GM21619 (cell line): ENCODE measurements around the gene RECQL5.

Source experiments
- ATAC-seq: cut with Tn5 transposase; IDR thresholded peaks from one replicate; pipeline ENCODE4 v1.9.1; 2021; ENCODE audit not compliant: unreplicated experiment

The RECQL5 gene

DNA sequence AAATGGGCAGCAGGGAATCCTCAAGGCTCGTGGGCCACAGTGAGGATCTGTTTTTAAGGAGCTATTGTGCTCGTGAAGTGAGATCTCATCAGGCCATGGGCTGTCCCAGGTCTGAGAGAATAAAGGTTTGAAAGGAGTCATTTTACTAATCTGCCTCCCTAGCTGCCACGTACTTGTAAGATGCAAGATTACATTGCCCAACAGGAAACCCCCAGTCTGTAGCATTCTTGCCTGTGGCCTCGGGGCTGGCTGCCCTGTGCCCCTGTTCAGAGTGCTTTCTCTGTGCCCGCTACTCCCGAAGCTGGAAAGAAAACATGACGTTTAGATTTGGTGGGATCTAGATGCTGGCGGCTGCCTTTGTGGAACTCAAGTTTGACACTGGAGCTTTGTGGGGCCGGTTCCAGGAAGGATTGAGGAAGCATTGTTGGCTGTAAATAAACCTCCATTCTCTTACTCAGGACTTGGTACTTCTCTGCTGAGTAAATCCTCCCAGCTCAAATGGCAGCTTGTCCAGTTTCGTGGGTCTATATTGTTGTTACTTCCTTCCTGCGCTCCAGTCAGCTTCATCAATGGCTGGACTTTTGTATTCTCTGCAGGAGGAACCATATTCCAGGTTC, 21.4 kb upstream of the RECQL5 start:
- ATAC-seq: no peak

DNA sequence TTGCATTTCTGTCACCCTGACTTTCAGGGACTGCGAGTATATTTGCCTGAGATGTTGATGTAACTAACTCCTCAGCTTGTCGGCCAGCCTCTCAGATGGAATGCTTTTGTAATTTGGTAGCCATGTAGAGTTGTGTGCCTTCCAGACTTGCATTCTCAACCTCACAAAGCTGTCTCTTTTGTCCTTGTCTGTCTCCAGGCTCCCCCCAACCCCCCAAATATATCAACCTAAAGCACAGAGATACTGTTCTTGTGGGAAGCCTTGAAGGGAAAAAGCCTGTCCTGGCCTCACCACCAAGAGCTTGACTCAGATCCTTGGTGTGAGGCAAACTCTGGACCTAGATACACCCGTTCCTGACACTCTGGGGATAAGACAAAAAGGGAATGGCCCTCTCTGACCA, 18.5 kb upstream of the RECQL5 start:
- no peak for ATAC-seq

DNA sequence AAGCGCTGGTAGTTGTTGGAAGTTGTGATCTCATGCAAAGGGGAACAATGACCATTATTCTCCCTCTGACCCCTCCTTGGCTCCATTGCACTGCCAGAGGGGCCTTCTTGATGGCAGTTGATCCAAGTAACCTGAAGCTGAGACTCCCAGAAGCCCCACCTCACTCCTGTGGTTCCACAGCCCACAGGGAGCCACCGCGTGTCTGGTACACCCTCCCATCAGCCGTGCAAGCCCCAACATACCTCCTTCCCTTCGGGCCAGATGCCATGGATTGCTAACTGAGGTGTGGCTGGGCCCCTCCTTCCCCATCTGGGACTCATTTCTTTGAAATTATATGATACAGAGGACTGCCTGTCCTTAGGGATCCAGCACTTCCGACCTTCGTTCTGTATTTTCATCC, 18.0 kb upstream of the RECQL5 start:
- no peak for ATAC-seq

DNA sequence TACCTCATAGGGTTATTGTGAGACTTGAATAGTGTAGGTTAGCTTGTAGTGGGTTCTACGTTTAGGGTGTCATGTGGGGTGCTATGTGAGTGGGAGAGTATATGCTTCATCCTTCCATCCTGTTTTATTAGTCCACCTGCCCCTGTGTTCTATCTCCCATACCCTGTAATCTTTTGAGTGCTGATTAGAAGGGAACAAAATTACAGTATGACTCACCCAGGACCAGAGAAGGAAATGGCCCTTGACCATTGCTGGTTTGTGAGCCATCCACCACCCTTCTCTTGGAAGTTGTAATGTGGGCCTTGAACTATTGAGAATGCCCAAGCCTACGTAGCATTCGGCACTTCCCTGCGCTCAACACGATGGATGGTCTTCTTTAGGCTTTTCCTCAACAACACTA, 17.3 kb upstream of the RECQL5 start:
- no peak for ATAC-seq

DNA sequence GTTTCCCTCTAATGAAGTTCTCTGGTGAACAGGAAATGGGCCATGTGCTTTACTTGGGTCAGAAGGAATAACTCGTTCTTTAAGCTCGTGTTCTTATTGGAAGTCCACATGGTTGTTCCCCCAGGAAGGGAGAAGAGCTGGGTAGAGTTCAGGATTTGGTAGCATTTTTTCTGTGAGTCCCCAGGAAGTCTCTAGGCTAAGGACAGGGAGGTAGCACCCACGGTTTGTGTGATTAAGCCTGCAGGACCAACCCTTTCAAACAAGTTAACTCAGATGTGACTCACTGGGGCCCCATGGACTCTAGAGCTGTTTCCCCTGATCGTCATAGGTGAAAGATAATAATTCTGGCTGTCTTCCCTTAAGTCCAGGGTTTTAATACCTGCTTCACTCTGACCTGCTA, 16.6 kb upstream of the RECQL5 start:
- ATAC-seq: no peak

DNA sequence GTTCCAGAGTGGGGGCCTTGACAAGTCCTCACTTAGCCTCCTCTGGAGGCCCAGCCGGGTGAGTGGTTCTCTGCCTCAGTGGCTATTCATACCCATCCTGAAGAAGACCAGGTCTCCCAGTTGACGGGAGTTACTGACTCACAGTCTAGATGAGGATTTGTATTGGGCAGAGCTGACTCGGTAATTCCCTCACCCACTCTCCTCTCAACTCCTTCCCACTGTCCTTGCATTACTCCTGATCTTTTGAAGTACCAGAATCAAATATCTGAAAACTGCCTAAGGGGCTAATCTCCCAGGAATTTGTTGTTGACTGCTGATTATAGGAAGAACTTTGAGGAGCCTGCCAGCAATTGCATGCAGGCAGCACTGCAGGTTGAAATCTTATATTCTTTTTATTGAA, 14.3 kb upstream of the RECQL5 start:
- ATAC-seq: no peak

DNA sequence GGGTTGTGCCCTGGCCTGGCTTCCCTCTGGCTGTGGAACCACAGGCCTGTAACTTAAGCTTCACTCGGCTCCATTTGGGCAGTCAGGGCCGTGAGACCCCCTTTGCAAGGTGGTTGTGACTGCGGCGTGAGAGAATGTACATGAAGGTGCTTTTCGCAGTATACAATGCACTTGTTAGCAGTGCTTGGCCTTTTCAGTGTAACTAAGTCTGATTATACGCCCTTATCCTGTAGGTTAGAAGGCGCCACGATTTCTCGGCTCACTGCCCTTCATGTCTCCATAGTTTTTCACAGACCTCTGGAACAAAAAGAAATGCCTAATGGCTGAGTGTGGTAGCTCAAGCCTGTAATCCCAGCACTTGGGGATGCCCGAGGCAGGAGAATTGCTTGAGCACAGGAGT, 13.5 kb upstream of the RECQL5 start:
- ATAC-seq: no peak

DNA sequence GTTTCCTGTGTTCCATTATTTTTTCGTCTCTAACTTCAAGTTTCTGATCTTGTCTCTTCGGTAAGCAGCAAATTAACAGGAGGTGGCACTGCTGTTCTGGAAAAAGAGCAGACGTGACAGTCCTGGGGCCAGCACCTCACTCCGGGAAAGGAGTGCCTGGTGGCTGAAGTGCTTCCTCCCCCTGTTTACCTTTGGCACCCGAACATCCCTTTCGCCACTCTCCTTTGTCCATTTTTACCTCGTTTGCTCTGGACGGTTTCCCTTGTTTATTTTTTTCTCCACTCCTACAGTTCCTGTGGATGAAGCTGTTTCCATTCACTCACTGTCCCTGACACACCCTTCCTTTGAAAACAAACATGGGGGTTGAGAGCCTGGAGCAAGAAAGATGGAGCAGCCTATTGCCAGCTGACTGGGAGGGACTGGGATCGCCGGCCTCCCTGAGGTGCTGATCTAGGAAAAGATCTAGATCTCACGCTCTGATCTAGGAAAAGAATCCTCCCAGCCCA, 12.8 kb upstream of the RECQL5 start:
- ATAC-seq: no peak

DNA sequence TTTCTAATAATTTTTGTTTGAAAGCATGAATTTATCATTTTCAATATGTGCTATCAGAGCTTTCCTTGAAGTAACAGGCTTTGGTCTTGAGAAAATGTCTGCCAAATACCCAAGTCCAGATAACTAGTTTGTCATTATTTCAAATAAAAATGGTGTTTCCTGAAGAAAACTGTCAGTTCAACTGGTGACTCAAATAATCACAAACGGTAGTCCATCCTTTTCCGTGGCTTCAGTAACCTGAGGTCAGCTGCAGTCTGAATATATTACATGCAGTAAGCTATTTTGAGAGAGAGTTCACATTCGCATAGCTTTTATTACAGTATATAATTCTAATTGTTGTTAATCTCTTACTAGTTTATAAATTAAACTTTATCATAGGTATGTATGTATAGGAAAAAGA, 9.5 kb upstream of the RECQL5 start:
- no peak for ATAC-seq

DNA sequence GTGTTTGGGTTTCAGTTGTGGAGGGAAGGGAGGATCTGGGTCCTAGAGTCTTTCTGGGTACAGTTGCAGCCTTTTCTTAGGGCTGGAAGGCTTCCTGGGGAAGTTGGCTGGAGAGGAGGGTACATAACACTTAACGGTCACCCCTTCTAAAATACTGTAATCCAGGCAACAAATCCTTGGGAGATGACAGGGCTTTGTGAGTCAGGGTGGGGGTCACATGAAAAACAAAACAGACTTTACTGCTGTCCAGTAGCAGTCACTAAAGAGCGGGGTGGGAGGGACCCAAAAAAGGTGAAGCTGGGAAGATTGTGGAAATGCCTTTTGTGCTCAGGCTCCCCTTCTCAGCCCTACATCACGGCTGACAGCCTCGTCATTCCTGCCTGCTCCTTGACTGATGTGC, 6.5 kb upstream of the RECQL5 start:
- no peak for ATAC-seq

DNA sequence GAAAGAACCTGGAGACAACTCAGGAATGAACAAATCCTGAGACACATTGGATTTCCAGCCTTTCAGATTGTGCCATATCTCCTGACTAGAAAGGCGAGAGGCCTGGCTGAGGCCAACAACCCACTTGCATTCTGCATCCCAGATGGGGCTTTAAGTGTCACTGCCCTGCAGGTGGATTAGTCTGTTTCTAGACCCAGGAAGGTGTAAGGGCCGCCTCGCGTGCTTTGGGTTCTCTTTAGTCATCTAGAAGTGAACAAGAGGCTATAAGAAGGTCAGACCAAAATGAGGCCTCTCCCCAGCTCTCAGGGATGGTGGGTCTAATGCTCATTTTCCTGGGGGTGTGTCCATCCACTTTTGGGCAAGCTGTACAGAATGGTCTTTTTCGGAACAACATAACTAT, 5.1 kb upstream of the RECQL5 start:
- ATAC-seq: no peak

DNA sequence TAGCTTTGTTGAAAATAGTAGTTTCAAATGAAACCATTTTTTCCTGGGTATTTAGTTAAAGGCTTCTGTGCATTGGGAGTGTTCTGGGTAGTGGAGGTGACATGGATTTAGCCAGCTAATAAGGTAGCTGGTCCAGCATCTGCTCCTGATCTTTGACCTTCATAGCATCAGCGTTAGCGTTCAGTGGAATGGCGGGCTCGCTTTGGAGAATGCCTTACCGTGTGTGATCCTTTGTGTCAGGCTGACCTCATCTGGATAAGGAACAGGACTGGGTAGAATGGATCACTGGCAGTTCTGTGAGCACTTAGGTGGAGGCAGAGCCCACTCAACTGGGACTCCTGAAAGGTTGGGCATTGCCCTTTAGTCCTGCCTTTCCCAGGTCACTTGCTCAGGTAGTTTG, 3.9 kb upstream of the RECQL5 start:
- ATAC-seq: no peak

DNA sequence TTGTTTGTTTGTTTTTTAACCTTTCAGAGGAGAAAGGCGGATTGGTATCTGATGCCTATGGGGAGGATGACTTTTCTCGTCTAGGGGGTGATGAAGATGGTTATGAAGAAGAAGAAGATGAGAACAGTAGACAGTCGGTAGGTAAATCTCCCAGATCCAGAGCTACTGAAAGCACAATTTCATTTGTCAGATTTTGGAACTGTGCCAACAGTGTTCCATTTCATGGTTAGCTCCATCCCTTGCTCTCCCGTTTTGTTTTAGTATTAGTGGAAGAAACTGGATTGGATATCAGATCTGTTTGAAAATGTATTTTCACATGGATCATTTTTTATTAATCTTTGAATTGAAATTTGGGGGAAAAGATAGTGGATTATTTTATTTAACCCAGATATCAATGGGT, 1.5 kb upstream of the RECQL5 start:
- ATAC-seq: no peak

DNA sequence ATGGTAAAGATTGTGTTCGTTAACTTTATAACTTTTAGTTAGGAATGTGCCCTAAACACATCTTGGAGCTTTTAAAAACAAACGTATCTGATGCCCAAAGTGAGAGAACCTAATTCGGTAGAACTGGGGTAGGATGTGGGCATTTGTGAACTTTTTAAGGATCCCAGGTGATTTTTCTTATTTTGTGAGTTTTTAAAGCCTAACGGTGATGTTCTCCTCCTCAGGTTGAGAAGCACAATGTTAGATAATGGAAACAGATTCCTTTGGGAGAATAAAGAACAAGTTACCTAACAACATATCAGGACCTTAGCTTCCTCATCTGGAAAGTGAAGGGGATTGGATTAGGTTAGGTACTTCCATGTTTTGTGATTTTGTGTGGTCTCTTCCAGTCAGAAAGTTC, 871 bp upstream of the RECQL5 start:
- ATAC-seq: no peak

DNA sequence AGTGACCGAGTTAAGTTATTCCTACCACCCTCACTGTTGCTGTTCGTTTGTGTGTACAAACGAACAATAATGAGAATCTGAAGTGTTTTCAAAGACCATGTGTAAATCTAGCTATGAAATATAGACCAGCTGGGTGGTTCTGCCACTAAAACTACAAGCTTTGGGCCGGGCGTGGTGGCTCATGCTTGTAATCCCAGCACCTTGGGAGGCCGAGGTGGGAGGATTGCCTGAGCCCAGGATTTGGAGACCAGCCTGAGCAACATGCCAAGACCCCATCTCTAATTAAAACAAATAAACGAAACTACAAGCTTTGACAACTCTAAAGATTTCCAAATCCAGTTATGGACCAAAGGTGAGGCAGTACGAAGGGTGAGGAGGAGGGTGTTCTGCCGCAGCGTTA, 973 bp downstream of the RECQL5 start:
- ATAC-seq: no peak

DNA sequence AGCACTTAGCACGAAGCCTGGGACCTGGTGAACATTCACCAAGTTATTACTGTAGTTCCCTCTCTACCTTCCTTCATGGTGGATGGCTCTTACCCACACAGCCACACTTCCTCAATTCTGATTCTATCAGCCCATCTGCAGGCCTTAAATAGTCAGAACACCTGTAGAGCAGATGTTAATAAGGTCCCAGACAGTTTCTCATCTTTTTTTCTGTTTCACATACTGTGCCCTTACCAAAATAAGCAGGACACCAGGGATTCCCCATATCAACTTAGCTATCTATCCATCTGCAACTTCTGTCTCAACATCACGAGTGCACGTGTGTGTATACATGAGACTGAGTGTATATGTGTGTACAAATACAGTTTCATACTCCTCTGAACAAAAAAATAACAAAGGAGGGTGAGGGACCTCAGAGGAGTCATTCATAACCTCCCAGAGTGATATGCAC, 2.8 kb downstream of the RECQL5 start:
- peak; percentile 56 for ATAC-seq

DNA sequence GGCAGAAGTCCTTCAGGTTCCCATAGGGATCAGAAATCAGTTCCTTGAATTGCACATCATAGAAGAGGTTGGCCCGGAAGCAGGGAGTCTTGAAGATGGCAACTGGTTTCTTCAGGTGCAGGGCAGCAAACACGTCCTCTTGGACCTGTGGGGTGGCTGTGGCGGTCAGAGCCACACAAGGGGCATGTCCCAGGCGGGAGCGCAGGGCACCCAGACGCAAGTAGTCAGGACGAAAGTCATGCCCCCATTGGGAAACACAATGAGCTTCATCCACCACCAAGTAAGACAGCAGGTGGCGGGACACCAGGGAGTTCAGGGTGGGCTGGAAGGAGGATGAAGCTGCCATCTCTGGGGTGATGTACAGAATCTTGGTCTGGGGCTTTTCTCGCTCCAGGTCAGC, 4.4 kb downstream of the RECQL5 start:
- no peak for ATAC-seq

DNA sequence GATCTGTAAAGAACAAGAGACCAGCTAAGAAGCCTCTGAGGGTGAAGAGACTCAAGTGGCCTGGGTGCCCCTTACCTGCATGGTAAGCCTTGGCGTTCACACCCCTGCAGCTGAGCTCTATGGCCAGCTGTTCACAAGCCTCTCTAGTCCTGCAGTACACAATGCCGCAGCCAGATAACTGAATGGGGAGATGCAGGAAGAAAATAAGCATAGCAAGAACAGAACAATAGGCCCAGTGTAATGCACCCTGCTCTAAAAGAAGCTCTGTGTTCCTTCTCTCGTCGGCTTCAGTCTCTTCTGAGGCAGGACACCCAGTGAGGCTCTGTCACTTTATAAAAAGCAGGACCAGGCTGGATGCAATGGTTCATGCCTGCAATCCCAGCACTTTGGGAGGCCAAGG, 5.4 kb downstream of the RECQL5 start:
- ATAC-seq: no peak

DNA sequence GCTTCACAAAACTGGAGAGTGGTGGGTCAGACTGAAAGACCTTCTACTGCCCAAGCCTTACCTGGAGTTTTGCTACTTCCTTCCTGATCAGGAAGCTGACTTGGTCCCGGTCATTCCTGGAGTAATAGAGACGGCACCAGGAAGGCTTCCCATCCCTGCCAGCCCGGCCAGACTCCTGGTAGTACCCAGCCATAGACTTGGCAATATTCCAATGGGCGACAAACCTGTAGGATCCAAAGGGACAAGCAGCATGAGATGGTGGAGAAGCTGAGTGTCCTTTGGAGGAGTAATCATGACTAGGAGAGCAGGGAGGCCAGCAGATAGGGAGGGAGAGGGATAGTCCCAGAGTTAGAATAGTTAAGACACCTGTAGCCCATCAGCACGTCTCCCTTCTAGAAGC, 8.7 kb downstream of the RECQL5 start:
- no peak for ATAC-seq

DNA sequence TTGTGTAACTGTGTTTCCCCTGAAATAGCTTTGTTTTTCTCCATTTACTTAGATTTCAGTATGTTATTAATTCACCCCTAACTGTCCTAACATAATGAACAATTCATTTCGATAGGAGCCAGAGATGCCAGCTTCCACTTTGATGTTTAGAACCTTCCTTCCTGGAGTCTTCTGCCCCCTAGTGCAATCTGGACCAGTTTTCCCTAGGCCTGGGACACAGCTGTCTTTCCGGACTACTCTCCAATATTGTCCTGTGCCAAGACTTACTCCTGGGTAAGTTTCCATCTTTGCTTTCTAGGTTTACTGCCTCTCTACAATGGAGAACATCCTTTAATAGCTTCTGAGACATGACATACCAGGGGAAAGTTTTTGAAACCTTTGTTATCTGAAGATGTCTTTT, 12.8 kb downstream of the RECQL5 start:
- no peak for ATAC-seq

DNA sequence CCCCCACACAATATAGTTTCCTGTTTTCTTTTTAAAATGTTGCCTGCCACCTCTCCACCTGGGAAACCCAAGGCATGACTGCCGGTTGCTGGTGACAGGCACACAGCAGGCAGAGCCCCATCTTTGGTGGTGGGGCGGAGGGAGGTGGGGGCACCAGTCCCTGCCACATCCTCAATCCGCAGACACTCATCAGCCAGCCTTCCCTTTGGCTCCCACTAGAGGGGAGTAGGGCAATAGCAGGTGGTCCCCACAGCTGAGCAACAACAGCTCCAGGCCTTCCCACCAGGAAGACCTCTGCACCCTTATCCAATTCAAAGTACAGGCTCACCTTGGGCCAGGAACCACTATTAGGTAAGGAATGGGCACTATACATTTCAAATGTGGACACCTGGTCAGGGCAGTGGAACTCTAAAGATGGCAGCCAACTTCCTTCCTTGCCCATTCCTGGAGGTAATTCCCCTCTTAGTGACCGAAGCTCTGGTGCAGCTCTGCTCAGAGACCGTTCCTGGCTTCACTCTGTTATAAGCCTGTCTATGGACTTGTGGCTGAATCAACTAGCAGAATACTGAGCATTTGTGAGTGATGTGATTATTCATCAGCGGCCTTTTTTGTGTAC, 13.9 kb downstream of the RECQL5 start:
- ATAC-seq: no peak

DNA sequence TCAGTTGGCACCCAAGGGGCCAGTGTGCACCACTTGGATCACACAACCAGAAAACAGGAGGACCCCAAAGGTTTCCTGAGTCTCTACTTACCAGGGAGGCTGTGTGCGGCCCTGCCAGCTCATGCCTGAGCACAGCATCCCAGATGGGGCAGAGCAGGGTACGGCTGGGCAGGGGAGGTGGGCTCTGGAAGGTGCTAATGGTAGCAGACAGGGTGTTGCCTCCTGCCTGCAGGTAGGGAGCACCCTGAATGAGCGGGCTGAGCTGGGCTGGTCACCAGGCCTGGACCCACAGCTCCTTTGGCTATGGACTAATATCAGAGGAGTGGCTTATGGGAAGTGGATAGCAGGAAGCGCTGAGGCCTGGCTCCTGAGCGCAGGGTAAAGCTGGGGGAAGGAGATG, 14.6 kb downstream of the RECQL5 start:
- ATAC-seq: no peak

DNA sequence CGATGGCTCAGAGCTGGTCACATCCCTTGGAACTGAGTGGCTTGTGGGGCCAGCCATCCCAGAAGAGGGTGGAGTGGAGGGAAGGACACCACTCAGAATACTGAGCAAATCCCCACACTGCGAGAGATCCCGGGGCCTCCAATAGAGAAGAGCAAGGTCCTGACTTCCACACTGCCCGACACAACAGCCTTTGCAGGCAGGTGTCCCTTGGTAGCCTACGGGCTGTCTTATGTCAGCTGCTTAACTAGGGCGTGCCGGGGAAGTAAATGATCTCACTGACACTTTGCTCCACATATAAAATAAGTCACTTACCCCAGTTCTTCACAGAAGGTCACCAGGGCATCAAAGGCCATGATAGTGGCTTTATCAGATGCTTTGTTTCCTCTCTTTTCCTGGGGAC, 16.1 kb downstream of the RECQL5 start:
- ATAC-seq: no peak
